Stimulated activated CD8-positive, alpha-beta memory T cell treated with anti-CD3 and anti-CD28 coated beads, Interleukin-15, amount 100 ng/mL, for 1 hour (primary cell): ENCODE measurements around the gene TNFSF13.
A peak's percentile ranks its signal among the peaks of the same experiment; 100 is the strongest.

Experiments used
- DNase-seq: peaks from one replicate; pipeline ENCODE4 v3.0.0-alpha.2; 2020; ENCODE audit warnings: low read depth

Gene TNFSF13

GRCh38 chr17:7552621-7553051 lies 5.9 kb upstream of the TNFSF13 start:
- DNase-seq, result no peak

GRCh38 chr17:7553356-7553755 lies 5.2 kb upstream of the TNFSF13 start:
- no peak for DNase-seq

GRCh38 chr17:7555320-7555948 lies 3.1 kb upstream of the TNFSF13 start:
- no peak for DNase-seq

DNA sequence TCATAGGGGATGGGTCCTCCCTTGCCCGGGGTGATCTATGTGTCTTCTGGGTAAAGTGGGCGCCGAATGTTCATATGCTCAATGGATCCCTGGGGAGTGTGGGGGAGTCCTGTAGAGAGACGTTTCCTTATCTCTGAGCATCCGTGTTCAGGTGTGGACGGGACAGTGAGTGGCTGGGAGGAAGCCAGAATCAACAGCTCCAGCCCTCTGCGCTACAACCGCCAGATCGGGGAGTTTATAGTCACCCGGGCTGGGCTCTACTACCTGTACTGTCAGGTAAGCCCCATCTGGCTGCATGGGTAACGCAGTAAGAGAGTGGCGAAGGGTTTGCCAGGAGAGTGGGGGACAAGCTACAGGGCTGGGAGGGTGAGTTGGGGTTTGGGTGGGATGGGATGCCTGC lies 1.9 kb upstream of the TNFSF13 start:
- DNase-seq, result no peak

DNA sequence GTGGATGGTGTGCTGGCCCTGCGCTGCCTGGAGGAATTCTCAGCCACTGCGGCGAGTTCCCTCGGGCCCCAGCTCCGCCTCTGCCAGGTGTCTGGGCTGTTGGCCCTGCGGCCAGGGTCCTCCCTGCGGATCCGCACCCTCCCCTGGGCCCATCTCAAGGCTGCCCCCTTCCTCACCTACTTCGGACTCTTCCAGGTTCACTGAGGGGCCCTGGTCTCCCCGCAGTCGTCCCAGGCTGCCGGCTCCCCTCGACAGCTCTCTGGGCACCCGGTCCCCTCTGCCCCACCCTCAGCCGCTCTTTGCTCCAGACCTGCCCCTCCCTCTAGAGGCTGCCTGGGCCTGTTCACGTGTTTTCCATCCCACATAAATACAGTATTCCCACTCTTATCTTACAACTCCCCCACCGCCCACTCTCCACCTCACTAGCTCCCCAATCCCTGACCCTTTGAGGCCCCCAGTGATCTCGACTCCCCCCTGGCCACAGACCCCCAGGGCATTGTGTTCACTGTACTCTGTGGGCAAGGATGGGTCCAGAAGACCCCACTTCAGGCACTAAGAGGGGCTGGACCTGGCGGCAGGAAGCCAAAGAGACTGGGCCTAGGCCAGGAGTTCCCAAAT lies 1.3 kb upstream of the TNFSF13 start:
- no peak for DNase-seq

GRCh38 chr17:7557775-7558543 lies 591 bp upstream of the TNFSF13 start:
- DNase-seq, result no peak

- no peak for DNase-seq
These were observed 996 bp downstream of the TNFSF13 start for GRCh38 chr17:7559320-7560171.

DNA sequence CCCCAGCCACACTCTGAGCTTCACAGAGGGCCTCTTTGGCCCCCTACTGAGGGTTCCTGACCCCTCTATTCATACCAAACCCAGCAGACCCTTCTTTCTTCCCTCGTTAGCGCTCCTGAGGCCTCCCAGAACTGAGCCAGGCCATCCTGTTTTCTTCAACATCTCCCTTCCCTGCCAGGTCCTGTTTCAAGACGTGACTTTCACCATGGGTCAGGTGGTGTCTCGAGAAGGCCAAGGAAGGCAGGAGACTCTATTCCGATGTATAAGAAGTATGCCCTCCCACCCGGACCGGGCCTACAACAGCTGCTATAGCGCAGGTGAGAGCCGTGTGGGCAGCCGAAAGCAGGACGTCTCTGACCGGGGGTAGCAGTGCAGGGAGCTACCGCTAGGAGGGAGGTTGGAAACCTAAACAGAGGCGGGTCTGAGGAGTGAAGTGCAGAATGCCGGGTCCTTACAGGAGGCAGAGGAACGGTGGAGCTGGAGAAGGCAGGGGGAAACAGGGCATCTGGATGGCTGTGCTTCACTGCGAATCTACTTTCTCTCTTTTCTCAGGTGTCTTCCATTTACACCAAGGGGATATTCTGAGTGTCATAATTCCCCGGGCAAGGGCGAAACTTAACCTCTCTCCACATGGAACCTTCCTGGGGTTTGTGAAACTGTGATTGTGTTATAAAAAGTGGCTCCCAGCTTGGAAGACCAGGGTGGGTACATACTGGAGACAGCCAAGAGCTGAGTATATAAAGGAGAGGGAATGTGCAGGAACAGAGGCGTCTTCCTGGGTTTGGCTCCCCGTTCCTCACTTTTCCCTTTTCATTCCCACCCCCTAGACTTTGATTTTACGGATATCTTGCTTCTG lies 1.9 kb downstream of the TNFSF13 start:
- DNase-seq, result no peak

DNA sequence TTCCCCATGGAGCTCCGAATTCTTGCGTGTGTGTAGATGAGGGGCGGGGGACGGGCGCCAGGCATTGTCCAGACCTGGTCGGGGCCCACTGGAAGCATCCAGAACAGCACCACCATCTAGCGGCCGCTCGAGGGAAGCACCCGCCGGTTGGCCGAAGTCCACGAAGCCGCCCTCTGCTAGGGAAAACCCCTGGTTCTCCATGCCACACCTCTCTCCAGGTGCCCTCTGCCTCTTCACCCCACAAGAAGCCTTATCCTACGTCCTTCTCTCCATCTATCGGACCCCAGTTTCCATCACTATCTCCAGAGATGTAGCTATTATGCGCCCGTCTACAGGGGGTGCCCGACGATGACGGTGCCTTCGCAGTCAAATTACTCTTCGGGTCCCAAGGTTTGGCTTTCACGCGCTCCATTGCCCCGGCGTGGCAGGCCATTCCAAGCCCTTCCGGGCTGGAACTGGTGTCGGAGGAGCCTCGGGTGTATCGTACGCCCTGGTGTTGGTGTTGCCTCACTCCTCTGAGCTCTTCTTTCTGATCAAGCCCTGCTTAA lies 2.6 kb downstream of the TNFSF13 start:
- peak; percentile 76 for DNase-seq

GRCh38 chr17:7561589-7562207 lies 3.1 kb downstream of the TNFSF13 start, which contains the start of gene SENP3:
SENP3 (plus strand) TSS chr17:7561919; CDS start chr17:7563077, 1,158 bp downstream.
- DNase-seq, result peak; percentile 76

DNA sequence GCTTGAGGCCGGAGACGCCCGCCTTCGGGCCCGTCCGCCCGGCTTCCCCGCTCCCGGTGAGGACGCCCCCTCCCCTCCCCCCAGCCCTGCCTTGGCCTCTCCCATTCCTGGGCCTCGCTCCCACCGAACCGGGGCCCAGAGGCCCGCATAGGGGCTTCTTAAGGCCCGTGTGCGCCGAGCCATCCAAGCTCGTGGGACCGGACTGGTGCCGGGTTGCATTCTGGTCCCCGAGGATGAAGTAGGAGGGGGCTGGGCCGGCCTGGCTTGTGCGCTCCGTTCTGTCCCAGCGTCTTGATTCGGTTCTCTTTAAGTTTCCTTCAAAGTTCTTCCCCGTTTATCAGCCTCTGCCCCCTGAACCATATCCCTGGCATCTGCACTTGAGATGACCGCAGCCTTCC lies 3.7 kb downstream of the TNFSF13 start:
- no peak for DNase-seq

DNA sequence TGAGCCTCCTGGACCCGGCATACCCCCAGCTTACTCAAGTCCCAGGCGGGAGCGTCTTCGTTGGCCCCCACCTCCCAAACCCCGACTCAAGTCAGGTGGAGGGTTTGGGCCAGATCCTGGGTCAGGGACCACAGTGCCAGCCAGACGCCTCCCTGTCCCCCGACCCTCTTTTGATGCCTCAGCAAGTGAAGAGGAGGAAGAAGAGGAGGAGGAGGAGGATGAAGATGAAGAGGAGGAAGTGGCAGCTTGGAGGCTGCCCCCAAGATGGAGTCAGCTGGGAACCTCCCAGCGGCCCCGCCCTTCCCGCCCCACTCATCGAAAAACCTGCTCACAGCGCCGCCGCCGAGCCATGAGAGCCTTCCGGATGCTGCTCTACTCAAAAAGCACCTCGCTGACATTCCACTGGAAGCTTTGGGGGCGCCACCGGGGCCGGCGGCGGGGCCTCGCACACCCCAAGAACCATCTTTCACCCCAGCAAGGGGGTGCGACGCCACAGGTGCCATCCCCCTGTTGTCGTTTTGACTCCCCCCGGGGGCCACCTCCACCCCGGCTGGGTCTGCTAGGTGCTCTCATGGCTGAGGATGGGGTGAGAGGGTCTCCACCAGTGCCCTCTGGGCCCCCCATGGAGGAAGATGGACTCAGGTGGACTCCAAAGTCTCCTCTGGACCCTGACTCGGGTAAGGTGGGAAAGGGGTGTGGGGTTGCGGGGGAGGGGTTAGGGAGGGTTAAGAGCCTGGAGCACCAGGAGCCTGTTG lies 4.7 kb downstream of the TNFSF13 start:
- DNase-seq, result no peak

GRCh38 chr17:7569571-7569970 lies 11.0 kb downstream of the TNFSF13 start:
- no peak for DNase-seq

DNA sequence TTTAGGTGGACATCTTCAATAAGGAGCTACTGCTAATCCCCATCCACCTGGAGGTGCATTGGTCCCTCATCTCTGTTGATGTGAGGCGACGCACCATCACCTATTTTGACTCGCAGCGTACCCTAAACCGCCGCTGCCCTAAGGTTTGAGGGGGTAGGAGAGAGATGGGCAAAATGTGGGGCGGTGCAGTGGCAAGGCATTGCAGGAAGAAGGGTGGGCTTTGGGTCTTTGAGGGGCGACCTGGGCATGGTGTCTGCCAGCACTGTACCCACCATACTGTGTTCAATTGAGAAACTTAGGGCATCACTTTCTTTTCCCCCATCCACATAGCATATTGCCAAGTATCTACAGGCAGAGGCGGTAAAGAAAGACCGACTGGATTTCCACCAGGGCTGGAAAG lies 11.8 kb downstream of the TNFSF13 start:
- no peak for DNase-seq

DNA sequence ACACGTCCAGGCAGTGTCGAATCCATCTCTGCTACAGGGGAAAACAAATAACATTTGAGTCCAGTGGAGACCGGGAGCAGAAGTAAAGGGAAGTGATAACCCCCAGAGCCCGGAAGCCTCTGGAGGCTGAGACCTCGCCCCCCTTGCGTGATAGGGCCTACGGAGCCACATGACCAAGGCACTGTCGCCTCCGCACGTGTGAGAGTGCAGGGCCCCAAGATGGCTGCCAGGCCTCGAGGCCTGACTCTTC lies 13.7 kb downstream of the TNFSF13 start:
- DNase-seq, result no peak

- DNase-seq, result peak; percentile 100
These were observed 14.2 kb downstream of the TNFSF13 start for GRCh38 chr17:7572588-7573323.

DNA sequence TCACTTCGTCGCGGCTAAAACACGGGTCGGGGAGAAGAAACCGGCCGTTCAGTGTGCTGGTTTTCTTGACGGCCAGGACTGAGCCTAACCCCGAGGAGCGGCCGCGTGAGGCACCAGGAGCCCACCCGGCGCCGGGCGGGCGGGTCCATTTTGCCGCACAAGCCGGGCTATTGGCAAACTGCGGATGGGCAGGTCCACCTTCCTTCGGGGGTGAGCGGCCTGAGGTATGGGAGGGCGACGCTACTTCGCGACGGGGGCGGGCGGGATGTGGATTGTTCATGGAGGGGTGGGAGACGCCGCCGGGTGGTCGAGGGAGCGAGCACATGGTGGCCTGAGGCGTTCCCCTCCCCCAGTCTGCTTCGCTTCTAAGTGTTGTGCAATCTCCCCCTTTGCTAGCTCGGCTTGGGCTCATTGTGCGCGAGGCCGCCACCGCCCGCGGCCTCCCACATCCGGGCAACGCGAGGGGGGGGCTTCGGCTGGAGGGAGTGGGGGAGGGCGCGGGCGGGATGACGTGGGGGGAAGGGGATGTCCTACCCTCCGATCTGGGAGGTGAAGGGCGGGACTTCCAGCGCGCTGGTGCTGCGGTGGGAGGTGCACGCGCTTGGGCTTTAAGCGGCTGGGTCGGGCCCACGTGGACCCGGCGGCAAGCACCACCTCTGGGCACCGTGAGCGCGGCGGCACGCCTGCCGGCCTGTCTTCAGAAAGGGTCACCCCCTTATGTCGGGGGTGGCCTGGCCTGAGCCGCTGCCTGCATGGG lies 15.0 kb downstream of the TNFSF13 start:
- peak; percentile 82 for DNase-seq

GRCh38 chr17:7574176-7574953 lies 15.8 kb downstream of the TNFSF13 start:
- no peak for DNase-seq
